ENCODE data around the gene IGSF6. TPM values are rescaled to one million over a fixed set of nuclear protein-coding genes. Genes with fewer than 3 reads are reported as not detected.

The IGSF6 gene
- total RNA-seq, 1 experiment from 2014 or later: not detected

- Histone ChIP-seq H3K56ac (ENCODE audit: insufficient read length, low read depth, low read length) (no peak overlapping the region), H3K4me1 (ENCODE audit: insufficient read depth, low read length) (no peaks in the 10 kb centered on the region), H3K18ac (ENCODE audit: insufficient read length, low read depth, low read length) (no peak overlapping the region), H2AK5ac (ENCODE audit: insufficient read length, low read length) (no peak overlapping the region), H2BK15ac (ENCODE audit: low read depth, low read length) (no peak overlapping the region), H3K23ac (ENCODE audit: insufficient read length, low read depth, low read length) (no peak overlapping the region), H3K79me2 (ENCODE audit: insufficient read depth, low read length) (no peaks in the 10 kb centered on the region), H4K91ac (ENCODE audit: insufficient read length, low read depth, low read length) (no peak overlapping the region), H3K4ac (ENCODE audit: low read depth, low read length) (no peak overlapping the region), H3K4me2 (ENCODE audit: insufficient read depth, insufficient read length, low read length) (no peak overlapping the region), H2BK120ac (ENCODE audit: low read depth, low read length, poor library complexity, severe bottlenecking) (no peak overlapping the region), H3K9me3 (ENCODE audit: control insufficient read depth, low read depth, low read length) (no peaks in the 10 kb centered on the region), H3K23me2 (ENCODE audit: insufficient read length, low read depth, low read length, poor library complexity, severe bottlenecking) (no peaks in the 10 kb centered on the region), H4K20me1 (ENCODE audit: control insufficient read depth, insufficient read depth, insufficient read length) (no peaks in the 10 kb centered on the region), H3K27ac (ENCODE audit: insufficient read length, low read depth, low read length) (no peak overlapping the region), H2AFZ (ENCODE audit: low read length) (no peak overlapping the region), H2BK20ac (ENCODE audit: low read depth, low read length, poor library complexity, severe bottlenecking) (no peak overlapping the region), H2BK5ac (ENCODE audit: insufficient read length, low read length) (no peak overlapping the region), H4K5ac (ENCODE audit: insufficient read length, low read depth, low read length) (no peak overlapping the region), H3T11ph (ENCODE audit: low read length) (no peak overlapping the region), H3K14ac (ENCODE audit: insufficient read depth, low read length) (no peak overlapping the region), H2BK12ac (ENCODE audit: insufficient read length, low read depth, low read length) (no peak overlapping the region), H3K79me1 (ENCODE audit: insufficient read depth, low read depth, low read length, poor library complexity, severe bottlenecking) (peaks cover 4% of the 10 kb centered on the region), H3K9ac (ENCODE audit: extremely low read depth, insufficient read length, low read length) (no peak overlapping the region), H4K8ac (replicated peaks; ENCODE audit: insufficient read length, low read depth, low read length) (no peak overlapping the region), H3K27me3 (ENCODE audit: insufficient read depth, low read length) (no peaks in the 10 kb centered on the region)
- Mint-ChIP-seq H3K36me3 (ENCODE audit: insufficient read depth in 1 of 3, low read depth in 3 of 3) (peaks cover 20 to 61% (median 45%) of the 10 kb centered on the region in 3 experiments; a peak in 6 of 7 replicates), H3K4me1 (no peaks in the 10 kb centered on the region), H3K9me3 (no peaks in the 10 kb centered on the region), H3K27ac (peak overlapping the region in 1 of 3 experiments; percentile 71; a peak in 1 of 7 replicates), H3K4me3 (no peak overlapping the region), H3K27me3 (ENCODE audit: low read depth) (no peaks in the 10 kb centered on the region)
- TF ChIP-seq, protein P1, sequence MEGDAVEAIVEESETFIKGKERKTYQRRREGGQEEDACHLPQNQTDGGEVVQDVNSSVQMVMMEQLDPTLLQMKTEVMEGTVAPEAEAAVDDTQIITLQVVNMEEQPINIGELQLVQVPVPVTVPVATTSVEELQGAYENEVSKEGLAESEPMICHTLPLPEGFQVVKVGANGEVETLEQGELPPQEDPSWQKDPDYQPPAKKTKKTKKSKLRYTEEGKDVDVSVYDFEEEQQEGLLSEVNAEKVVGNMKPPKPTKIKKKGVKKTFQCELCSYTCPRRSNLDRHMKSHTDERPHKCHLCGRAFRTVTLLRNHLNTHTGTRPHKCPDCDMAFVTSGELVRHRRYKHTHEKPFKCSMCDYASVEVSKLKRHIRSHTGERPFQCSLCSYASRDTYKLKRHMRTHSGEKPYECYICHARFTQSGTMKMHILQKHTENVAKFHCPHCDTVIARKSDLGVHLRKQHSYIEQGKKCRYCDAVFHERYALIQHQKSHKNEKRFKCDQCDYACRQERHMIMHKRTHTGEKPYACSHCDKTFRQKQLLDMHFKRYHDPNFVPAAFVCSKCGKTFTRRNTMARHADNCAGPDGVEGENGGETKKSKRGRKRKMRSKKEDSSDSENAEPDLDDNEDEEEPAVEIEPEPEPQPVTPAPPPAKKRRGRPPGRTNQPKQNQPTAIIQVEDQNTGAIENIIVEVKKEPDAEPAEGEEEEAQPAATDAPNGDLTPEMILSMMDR (conservative IDR thresholded peaks at IDR 0.05): no peak
- no peak for DNase-seq
Observed at GRCh38 chr16:21620592-21620991, 31.8 kb downstream of the IGSF6 start.
